WTC11 (cell line): ENCODE measurements around the gene EIF2D. TPM values are rescaled to one million over a fixed set of nuclear protein-coding genes. Genes with fewer than 3 reads are reported as not detected.

Source experiments
- ATAC-seq: fragments of 200-7000 bp; cut with Tn5 transposase; 2 replicates; pipeline ENCODE4 v1.10.0; 2021; ENCODE audit warnings: mild to moderate bottlenecking, moderate library complexity
- CTCF ChIA-PET: fragments of 300-600 bp; sonication (Branson Sonifier 250); formaldehyde crosslinking; loops from one replicate; lab custom pipeline; 2021; ENCODE audit warnings: antibody characterized with exemption; lab: Charles Lee
- POLR2A ChIA-PET: fragments of 350-600 bp; sonication (Branson Sonifier 250); formaldehyde crosslinking; loops from one replicate; lab custom pipeline; 2021; ENCODE audit warnings: antibody characterized with exemption; lab: Charles Lee
- DNase-seq: peaks from one replicate; pipeline ENCODE4 v3.0.0; 2021; ENCODE audit warnings: low spot score
- H3K27ac Mint-ChIP-seq: 2 replicates; pipeline ENCODE4 v1.8.0; 2021; ENCODE audit warnings: mixed read lengths
- H3K27me3 Mint-ChIP-seq: 2 replicates; pipeline ENCODE4 v1.8.0; 2021; ENCODE audit warnings: low read depth, mild to moderate bottlenecking, moderate library complexity, mixed read lengths
- H3K36me3 Mint-ChIP-seq: 2 replicates; pipeline ENCODE4 v1.8.0; 2021; ENCODE audit warnings: mixed read lengths
- H3K4me1 Mint-ChIP-seq: 2 replicates; pipeline ENCODE4 v1.8.0; 2022; ENCODE audit warnings: mixed read lengths
- H3K4me3 Mint-ChIP-seq: 2 replicates; pipeline ENCODE4 v1.8.0; 2021; ENCODE audit warnings: mild to moderate bottlenecking, moderate library complexity, mixed read lengths
- H3K9me3 Mint-ChIP-seq: 2 replicates; pipeline ENCODE4 v1.8.0; 2021; ENCODE audit warnings: mixed read lengths
- CREM ChIP-seq: sonication (generic); formaldehyde crosslinking; IDR thresholded peaks from 2 replicates; pipeline ENCODE4 v1.8.1; 2022; ENCODE audit warnings: mild to moderate bottlenecking, missing genetic modification reagents, moderate library complexity
- ELF4 ChIP-seq: sonication (generic); formaldehyde crosslinking; IDR thresholded peaks from 2 replicates; pipeline ENCODE4 v1.8.1; 2022; ENCODE audit warnings: low read depth, mild to moderate bottlenecking, moderate library complexity, missing genetic modification reagents
- GABPB1 ChIP-seq: sonication (generic); formaldehyde crosslinking; IDR thresholded peaks from 2 replicates; pipeline ENCODE4 v1.8.1; 2023; ENCODE audit warnings: mild to moderate bottlenecking, missing genetic modification reagents
- GTF2I ChIP-seq: fragments of 250-450 bp; sonication (Bioruptor Pico); conservative IDR thresholded peaks from 2 replicates; pipeline ENCODE4 v1.4.0; 2021; ENCODE audit warnings: mild to moderate bottlenecking
- HMGA2 ChIP-seq: fragments of 250-450 bp; sonication (Bioruptor Pico); IDR thresholded peaks from 2 replicates; pipeline ENCODE4 v1.4.0; 2021; ENCODE audit warnings: mild to moderate bottlenecking, moderate library complexity
- IRF2 ChIP-seq: sonication (generic); formaldehyde crosslinking; IDR thresholded peaks from 2 replicates; pipeline ENCODE4 v1.8.0; 2022; ENCODE audit warnings: low read depth, missing genetic modification reagents, borderline replicate concordance
- NFATC4 ChIP-seq: fragments of 250-450 bp; sonication (Bioruptor Pico); IDR thresholded peaks from 2 replicates; pipeline ENCODE4 v1.9.0; 2021; ENCODE audit warnings: mild to moderate bottlenecking
- NR1H2 ChIP-seq: sonication (generic); formaldehyde crosslinking; IDR thresholded peaks from 2 replicates; pipeline ENCODE4 v1.9.0; 2021; ENCODE audit warnings: mild to moderate bottlenecking, moderate library complexity, missing genetic modification reagents
- NR2C2 ChIP-seq: sonication (generic); formaldehyde crosslinking; IDR thresholded peaks from 2 replicates; pipeline ENCODE4 v1.8.0; 2022; ENCODE audit warnings: mild to moderate bottlenecking, missing genetic modification reagents
- RELA ChIP-seq: sonication (generic); formaldehyde crosslinking; IDR thresholded peaks from 2 replicates; pipeline ENCODE4 v1.8.1; 2022; ENCODE audit warnings: missing genetic modification reagents, mild to moderate bottlenecking, borderline replicate concordance
- SMAD3 ChIP-seq: sonication (generic); formaldehyde crosslinking; IDR thresholded peaks from 2 replicates; pipeline ENCODE4 v1.8.0; 2022; ENCODE audit warnings: missing genetic modification reagents, mild to moderate bottlenecking, borderline replicate concordance
- ZBTB21 ChIP-seq: sonication (generic); formaldehyde crosslinking; IDR thresholded peaks from 2 replicates; pipeline ENCODE4 v1.8.1; 2023; ENCODE audit warnings: mild to moderate bottlenecking, missing genetic modification reagents, borderline replicate concordance
- ZNF263 ChIP-seq: sonication (generic); formaldehyde crosslinking; IDR thresholded peaks from 2 replicates; pipeline ENCODE4 v1.8.1; 2022; ENCODE audit warnings: low read depth, mild to moderate bottlenecking, moderate library complexity, missing genetic modification reagents
- ZNF396 ChIP-seq: fragments of 250-450 bp; sonication (Bioruptor Pico); IDR thresholded peaks from 2 replicates; pipeline ENCODE4 v1.8.0; 2021; ENCODE audit warnings: mild to moderate bottlenecking, moderate library complexity, borderline replicate concordance
- ZNF423 ChIP-seq: fragments of 250-450 bp; sonication (Bioruptor Pico); IDR thresholded peaks from 2 replicates; pipeline ENCODE4 v2.1.2; 2022; ENCODE audit warnings: mild to moderate bottlenecking, moderate library complexity
- total RNA-seq: library from RNA; stranded (reverse); gene quantifications from 3 replicates; pipeline ENCODE4 v1.2.3, GENCODE V29; 2021
- TF ChIP-seq, protein P1 (sequence below): sonication (generic); formaldehyde crosslinking; IDR thresholded peaks from 2 replicates; pipeline ENCODE4 v1.8.0; 2022; ENCODE audit warnings: missing genetic modification reagents
- TF ChIP-seq, protein P2 (sequence below): sonication (generic); formaldehyde crosslinking; IDR thresholded peaks from 2 replicates; pipeline ENCODE4 v1.8.1; 2022; ENCODE audit warnings: low read depth, mild to moderate bottlenecking, moderate library complexity, missing genetic modification reagents, borderline replicate concordance
- TF ChIP-seq, protein P3 (sequence below): sonication (generic); formaldehyde crosslinking; IDR thresholded peaks from 2 replicates; pipeline ENCODE4 v1.8.1; 2023; ENCODE audit warnings: mild to moderate bottlenecking, missing genetic modification reagents, moderate library complexity
- TF ChIP-seq, protein P4 (sequence below): fragments of 250-450 bp; sonication (Bioruptor Pico); IDR thresholded peaks from 2 replicates; pipeline ENCODE4 v1.9.0; 2021; ENCODE audit warnings: mild to moderate bottlenecking, borderline replicate concordance
- TF ChIP-seq, protein P5 (sequence below): sonication (generic); formaldehyde crosslinking; IDR thresholded peaks from 2 replicates; pipeline ENCODE4 v1.8.1; 2023; ENCODE audit warnings: mild to moderate bottlenecking, missing genetic modification reagents, moderate library complexity

Gene EIF2D
- total RNA-seq, 1 experiment from 2014 or later: 35.7 TPM

DNA sequence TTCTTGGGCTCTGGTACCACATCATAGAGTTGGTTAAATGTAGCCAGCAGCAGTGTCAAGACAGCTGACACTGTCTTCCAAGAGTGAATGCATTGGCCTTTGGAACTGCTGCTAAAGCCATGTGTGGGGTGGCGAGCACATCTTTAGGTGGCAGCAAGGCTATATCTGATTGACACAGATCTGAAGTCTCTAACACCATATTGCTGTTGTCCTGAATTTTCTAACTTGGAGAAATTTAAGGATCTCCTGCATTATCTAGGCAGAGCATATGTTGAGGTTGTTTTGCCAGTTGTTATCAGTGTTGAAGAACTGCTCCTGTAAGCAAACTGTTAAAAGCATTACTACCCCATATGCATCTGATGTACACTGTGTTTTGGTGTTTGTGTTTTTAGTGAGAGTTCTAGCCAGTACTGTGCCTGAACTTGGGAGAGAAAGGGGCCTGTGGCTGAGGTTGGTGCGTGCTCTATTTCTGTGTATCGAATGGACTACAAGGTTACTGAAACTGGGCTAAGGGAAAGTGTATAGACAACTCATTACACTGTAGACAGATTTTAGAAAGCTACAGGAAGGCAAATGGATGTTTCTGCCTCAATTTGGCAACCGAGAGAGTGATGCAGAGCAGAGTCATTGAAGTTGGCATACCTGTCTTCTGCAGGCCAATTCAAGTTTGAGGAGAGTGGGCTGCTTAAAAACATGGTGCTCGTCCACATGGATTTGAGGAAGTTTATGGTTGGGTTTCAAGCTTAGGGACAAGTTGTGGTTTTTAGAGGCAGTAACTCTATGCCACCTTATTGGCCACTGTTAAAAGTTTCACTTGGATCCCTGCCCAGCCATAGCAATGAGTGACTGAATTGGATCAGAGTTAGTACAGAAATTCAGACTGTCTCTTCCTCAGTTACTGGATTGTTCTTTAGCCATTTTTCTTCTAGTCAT, 40.0 kb upstream of the EIF2D start (continued):
- TF ChIP-seq, protein P1, sequence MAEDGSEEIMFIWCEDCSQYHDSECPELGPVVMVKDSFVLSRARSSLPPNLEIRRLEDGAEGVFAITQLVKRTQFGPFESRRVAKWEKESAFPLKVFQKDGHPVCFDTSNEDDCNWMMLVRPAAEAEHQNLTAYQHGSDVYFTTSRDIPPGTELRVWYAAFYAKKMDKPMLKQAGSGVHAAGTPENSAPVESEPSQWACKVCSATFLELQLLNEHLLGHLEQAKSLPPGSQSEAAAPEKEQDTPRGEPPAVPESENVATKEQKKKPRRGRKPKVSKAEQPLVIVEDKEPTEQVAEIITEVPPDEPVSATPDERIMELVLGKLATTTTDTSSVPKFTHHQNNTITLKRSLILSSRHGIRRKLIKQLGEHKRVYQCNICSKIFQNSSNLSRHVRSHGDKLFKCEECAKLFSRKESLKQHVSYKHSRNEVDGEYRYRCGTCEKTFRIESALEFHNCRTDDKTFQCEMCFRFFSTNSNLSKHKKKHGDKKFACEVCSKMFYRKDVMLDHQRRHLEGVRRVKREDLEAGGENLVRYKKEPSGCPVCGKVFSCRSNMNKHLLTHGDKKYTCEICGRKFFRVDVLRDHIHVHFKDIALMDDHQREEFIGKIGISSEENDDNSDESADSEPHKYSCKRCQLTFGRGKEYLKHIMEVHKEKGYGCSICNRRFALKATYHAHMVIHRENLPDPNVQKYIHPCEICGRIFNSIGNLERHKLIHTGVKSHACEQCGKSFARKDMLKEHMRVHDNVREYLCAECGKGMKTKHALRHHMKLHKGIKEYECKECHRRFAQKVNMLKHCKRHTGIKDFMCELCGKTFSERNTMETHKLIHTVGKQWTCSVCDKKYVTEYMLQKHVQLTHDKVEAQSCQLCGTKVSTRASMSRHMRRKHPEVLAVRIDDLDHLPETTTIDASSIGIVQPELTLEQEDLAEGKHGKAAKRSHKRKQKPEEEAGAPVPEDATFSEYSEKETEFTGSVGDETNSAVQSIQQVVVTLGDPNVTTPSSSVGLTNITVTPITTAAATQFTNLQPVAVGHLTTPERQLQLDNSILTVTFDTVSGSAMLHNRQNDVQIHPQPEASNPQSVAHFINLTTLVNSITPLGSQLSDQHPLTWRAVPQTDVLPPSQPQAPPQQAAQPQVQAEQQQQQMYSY: no peak
- TF ChIP-seq NFATC4 (no peak), ELF4 (CRISPR knock-in tag) (no peak)
- TF ChIP-seq, protein P2, sequence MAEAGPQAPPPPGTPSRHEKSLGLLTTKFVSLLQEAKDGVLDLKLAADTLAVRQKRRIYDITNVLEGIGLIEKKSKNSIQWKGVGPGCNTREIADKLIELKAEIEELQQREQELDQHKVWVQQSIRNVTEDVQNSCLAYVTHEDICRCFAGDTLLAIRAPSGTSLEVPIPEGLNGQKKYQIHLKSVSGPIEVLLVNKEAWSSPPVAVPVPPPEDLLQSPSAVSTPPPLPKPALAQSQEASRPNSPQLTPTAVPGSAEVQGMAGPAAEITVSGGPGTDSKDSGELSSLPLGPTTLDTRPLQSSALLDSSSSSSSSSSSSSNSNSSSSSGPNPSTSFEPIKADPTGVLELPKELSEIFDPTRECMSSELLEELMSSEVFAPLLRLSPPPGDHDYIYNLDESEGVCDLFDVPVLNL (CRISPR knock-in tag): no peak

DNA sequence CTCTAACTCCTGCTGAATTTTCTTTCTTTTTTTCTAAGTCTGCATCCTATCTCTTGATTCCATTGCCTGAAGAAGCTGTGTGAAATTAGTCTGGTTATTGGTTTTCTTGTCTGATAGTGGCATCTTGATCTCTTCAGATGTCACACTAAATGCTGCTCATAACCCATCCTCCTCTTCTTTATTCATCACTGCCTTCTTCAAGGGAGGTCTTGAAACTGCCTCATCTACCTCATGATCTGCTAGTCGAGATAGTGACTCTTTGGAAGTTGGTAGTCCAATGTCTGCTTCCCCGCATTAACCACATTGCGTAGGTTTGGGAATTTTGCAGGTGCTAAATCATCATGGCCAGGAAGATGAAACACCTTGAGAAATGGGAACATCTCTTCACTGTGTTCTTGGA, 38.7 kb upstream of the EIF2D start:
- Mint-ChIP-seq H3K4me3 (no peak overlapping the region), H3K27me3 (no peaks in the 10 kb centered on the region), H3K27ac (no peak overlapping the region), H3K4me1 (peaks cover 13% of the 10 kb centered on the region), H3K36me3 (peaks cover 13% of the 10 kb centered on the region), H3K9me3 (no peaks in the 10 kb centered on the region)
- POLR2A ChIA-PET: no interaction called here
- no peak for DNase-seq
- CTCF ChIA-PET: interaction anchor here (1.3 to 5.0 kb wide), 3 partner anchors 17 to 39 kb away, joined by 3 to 18 read pairs (median 18); partner anchors contain the start of genes DYRK3 and EIF2D
- no peak for ATAC-seq
- TF ChIP-seq ZNF263 (no peak), NR2C2 (no peak), IRF2 (CRISPR knock-in tag) (no peak), NR1H2 (CRISPR knock-in tag) (no peak), SMAD3 (no peak), ZNF423 (CRISPR knock-in tag) (no peak), ZBTB21 (CRISPR knock-in tag) (no peak), HMGA2 (no peak), CREM (CRISPR knock-in tag) (no peak), RELA (CRISPR knock-in tag) (no peak), GABPB1 (CRISPR knock-in tag) (no peak), GTF2I (CRISPR knock-in tag) (no peak), ZNF396 (no peak)
- TF ChIP-seq, protein P3, sequence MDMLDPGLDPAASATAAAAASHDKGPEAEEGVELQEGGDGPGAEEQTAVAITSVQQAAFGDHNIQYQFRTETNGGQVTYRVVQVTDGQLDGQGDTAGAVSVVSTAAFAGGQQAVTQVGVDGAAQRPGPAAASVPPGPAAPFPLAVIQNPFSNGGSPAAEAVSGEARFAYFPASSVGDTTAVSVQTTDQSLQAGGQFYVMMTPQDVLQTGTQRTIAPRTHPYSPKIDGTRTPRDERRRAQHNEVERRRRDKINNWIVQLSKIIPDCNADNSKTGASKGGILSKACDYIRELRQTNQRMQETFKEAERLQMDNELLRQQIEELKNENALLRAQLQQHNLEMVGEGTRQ (CRISPR knock-in tag): no peak
- TF ChIP-seq, protein P4, sequence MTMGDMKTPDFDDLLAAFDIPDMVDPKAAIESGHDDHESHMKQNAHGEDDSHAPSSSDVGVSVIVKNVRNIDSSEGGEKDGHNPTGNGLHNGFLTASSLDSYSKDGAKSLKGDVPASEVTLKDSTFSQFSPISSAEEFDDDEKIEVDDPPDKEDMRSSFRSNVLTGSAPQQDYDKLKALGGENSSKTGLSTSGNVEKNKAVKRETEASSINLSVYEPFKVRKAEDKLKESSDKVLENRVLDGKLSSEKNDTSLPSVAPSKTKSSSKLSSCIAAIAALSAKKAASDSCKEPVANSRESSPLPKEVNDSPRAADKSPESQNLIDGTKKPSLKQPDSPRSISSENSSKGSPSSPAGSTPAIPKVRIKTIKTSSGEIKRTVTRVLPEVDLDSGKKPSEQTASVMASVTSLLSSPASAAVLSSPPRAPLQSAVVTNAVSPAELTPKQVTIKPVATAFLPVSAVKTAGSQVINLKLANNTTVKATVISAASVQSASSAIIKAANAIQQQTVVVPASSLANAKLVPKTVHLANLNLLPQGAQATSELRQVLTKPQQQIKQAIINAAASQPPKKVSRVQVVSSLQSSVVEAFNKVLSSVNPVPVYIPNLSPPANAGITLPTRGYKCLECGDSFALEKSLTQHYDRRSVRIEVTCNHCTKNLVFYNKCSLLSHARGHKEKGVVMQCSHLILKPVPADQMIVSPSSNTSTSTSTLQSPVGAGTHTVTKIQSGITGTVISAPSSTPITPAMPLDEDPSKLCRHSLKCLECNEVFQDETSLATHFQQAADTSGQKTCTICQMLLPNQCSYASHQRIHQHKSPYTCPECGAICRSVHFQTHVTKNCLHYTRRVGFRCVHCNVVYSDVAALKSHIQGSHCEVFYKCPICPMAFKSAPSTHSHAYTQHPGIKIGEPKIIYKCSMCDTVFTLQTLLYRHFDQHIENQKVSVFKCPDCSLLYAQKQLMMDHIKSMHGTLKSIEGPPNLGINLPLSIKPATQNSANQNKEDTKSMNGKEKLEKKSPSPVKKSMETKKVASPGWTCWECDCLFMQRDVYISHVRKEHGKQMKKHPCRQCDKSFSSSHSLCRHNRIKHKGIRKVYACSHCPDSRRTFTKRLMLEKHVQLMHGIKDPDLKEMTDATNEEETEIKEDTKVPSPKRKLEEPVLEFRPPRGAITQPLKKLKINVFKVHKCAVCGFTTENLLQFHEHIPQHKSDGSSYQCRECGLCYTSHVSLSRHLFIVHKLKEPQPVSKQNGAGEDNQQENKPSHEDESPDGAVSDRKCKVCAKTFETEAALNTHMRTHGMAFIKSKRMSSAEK (CRISPR knock-in tag): no peak
- TF ChIP-seq, protein P5, sequence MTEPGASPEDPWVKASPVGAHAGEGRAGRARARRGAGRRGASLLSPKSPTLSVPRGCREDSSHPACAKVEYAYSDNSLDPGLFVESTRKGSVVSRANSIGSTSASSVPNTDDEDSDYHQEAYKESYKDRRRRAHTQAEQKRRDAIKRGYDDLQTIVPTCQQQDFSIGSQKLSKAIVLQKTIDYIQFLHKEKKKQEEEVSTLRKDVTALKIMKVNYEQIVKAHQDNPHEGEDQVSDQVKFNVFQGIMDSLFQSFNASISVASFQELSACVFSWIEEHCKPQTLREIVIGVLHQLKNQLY (CRISPR knock-in tag): no peak
